22Rv1 (cell line): ENCODE results near the gene PLEKHA3.

Experiments
- ZFX ChIP-seq: fragments of 450-650 bp; IDR thresholded peaks from 2 replicates; pipeline ENCODE4 v1.6.1; 2017; ENCODE audit warnings: antibody characterized with exemption, borderline replicate concordance
- TF ChIP-seq, protein P1 (sequence below): fragments of 450-650 bp; IDR thresholded peaks from 2 replicates; pipeline ENCODE4 v1.5.1; 2017; ENCODE audit warnings: mild to moderate bottlenecking

GRCh38 chr2:178452334-178452733, 27.9 kb upstream of the PLEKHA3 start:
- TF ChIP-seq, protein P1, sequence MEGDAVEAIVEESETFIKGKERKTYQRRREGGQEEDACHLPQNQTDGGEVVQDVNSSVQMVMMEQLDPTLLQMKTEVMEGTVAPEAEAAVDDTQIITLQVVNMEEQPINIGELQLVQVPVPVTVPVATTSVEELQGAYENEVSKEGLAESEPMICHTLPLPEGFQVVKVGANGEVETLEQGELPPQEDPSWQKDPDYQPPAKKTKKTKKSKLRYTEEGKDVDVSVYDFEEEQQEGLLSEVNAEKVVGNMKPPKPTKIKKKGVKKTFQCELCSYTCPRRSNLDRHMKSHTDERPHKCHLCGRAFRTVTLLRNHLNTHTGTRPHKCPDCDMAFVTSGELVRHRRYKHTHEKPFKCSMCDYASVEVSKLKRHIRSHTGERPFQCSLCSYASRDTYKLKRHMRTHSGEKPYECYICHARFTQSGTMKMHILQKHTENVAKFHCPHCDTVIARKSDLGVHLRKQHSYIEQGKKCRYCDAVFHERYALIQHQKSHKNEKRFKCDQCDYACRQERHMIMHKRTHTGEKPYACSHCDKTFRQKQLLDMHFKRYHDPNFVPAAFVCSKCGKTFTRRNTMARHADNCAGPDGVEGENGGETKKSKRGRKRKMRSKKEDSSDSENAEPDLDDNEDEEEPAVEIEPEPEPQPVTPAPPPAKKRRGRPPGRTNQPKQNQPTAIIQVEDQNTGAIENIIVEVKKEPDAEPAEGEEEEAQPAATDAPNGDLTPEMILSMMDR = no peak
- TF ChIP-seq ZFX = no peak
